ENCODE measurements around the gene ARL2BP.

DNA sequence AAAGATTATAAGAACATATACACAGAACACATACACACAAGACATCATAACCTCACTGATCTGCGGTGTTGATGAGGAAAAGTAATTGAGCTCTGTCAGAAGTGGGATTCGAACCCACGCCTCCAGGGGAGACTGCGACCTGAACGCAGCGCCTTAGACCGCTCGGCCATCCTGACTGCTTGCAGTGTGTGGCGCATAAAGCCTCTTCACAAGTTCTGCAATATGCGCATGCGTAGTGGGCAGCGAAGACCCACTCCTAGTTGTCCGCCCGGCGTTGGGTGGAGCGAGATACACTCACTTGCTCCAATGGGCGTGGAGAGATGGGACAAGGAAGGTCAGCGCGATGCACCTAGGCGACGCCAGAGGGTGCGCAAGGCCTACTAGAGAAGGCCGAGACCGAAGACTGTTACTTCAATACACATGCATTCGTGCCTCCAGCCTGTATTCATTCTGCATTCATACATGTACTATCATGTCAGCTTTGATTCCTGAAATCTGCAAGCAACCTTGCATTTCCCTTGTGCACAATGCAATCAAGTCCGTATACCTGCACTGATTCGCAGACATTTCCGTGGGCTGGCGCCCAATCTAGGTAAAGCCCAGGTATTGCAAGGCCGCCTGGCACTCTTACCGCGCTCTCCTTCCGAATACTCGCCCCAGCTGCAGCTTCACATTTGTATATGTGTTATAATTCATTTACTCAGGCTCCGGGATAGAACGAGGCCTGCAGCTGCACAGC, 55.5 kb downstream of the ARL2BP start:
- TF ChIP-seq EP300 (IDR thresholded peaks at IDR 0.05; ENCODE audit: borderline replicate concordance) (peak; percentile 17; the same call in 1 of the 2 replicates), NFIC (IDR thresholded peaks at IDR 0.05) (0 out of 2 replicates have a peak, but pooled peaks have one; percentile 6), FOXM1 (IDR thresholded peaks at IDR 0.05; ENCODE audit: borderline replicate concordance, low read depth) (no peak)

Measured in Ishikawa (cell line).